Body of pancreas (tissue), 4 donors: ENCODE measurements around the gene SLC26A2. TPM values are rescaled to one million over a fixed set of nuclear protein-coding genes. Genes with fewer than 3 reads are reported as not detected.

ENCODE experiments used
- ATAC-seq: fragments of 150-250 bp; one replicate; pipeline ENCODE4 v1.9.1; 2016
- DNase-seq, 4 donors: peaks; one replicate each; pipeline ENCODE4 v3.0.0-alpha.2; 2019
- H3K27ac ChIP-seq, 4 donors: fragments of 200-600 bp; sonication (generic); 1 replicate in 3 of 4; 2 replicates in 1 of 4; pipeline versions ENCODE4 v1.5.1 to v1.6.1; 2016 to 2019; ENCODE audit warnings: mild to moderate bottlenecking in 1 of 4, mixed read lengths in 1 of 4, moderate library complexity in 1 of 4
- H3K27me3 ChIP-seq, 2 donors: fragments of 200-600 bp; sonication (generic); one replicate each; pipeline ENCODE4 v1.6.0; 2016; ENCODE audit warnings: mild to moderate bottlenecking in 1 of 2
- H3K36me3 ChIP-seq, 2 donors: fragments of 200-600 bp; sonication (generic); replicated peaks in 1 of 2; 2 replicates each; pipeline ENCODE4 v1.5.1; 2016; ENCODE audit warnings: low read depth in 2 of 2; ENCODE audit not compliant: insufficient read depth in 1 of 2
- H3K4me1 ChIP-seq: fragments of 200-600 bp; sonication (generic); one replicate; pipeline ENCODE4 v1.6.0; 2016
- H3K4me3 ChIP-seq, 2 donors: fragments of 200-600 bp; sonication (generic); 1 replicate in 1 of 2; 2 replicates in 1 of 2; pipeline ENCODE4 v1.5.1; 2016 to 2019
- H3K9me3 ChIP-seq, 3 donors: fragments of 200-600 bp; sonication (generic); 1 replicate in 2 of 3; 2 replicates in 1 of 3; pipeline ENCODE4 v1.5.1; 2016
- CTCF ChIP-seq, 7 experiments: fragments of 450-650 bp in 4 of 7; fragments of 200-600 bp in 3 of 7; sonication (generic) in 3 of 7; IDR thresholded peaks; one replicate each; pipeline ENCODE4 v1.5.1; 2016 to 2019; ENCODE audit warnings: antibody characterized with exemption in 7 of 7
- POLR2A ChIP-seq, 3 donors: fragments of 450-650 bp; IDR thresholded peaks; one replicate each; pipeline ENCODE4 v1.6.1; 2016; ENCODE audit warnings: antibody characterized with exemption in 3 of 3, mild to moderate bottlenecking in 2 of 3
- WGBS, 2 donors: methylation state at CpG; one replicate each; pipeline ENCODE4 v1.1.5; 2017; 5-methylcytosine and 5-hydroxymethylcytosine counted together
- intact Hi-C: fragments of 100-400 bp; cut with DNase I; formaldehyde crosslinking; loops from one replicate; pipeline ENCODE4 v1.15.1; 2023
- total RNA-seq, 2 donors: library from RNA; depleted of rRNA; stranded (reverse); fragments of >200 nt; gene quantifications; one replicate each; pipeline ENCODE4 v1.1.0, GENCODE V29; 2016

SLC26A2 gene
- total RNA-seq, 2 donors from 2014 or later: 2.3 to 6.5 TPM

GRCh38 chr5:149931992-149932436 is 28.5 kb upstream of the SLC26A2 start:
- Histone ChIP-seq H3K27ac (no peak overlapping the region), H3K36me3 (no peaks in the 10 kb centered on the region), H3K4me1 (peaks cover under 1% of the 10 kb centered on the region), H3K4me3 (no peak overlapping the region), H3K9me3 (no peaks in the 10 kb centered on the region), H3K27me3 (no peaks in the 10 kb centered on the region)
- WGBS, 2 donors: 65 to 78% methylated on average over 14 of the region's 14 CpGs
- no peak for DNase-seq
- intact Hi-C loops: no loop called here
- TF ChIP-seq CTCF (IDR thresholded peaks at IDR 0.05) (no peak), POLR2A (IDR thresholded peaks at IDR 0.05) (no peak)
- ATAC-seq: no peak

- WGBS, 2 donors: 46 to 47% methylated on average over 25 of the region's 25 CpGs
- Histone ChIP-seq H3K9me3 (no peaks in the 10 kb centered on the region), H3K36me3 (no peaks in the 10 kb centered on the region), H3K4me3 (no peak overlapping the region), H3K27ac (no peak overlapping the region), H3K27me3 (no peaks in the 10 kb centered on the region), H3K4me1 (peaks cover 6% of the 10 kb centered on the region)
- ATAC-seq (no peak), DNase-seq (peak; percentile 13 to 46 (median 28))
- peak in 6 of 7 experiments; percentile 39 to 53 (median 44) for TF ChIP-seq CTCF (IDR thresholded peaks at IDR 0.05)
- no peak for TF ChIP-seq POLR2A (IDR thresholded peaks at IDR 0.05)
- intact Hi-C loops: no loop called here
Measured at GRCh38 chr5:149932445-149933350, 27.9 kb upstream of the SLC26A2 start.

DNA sequence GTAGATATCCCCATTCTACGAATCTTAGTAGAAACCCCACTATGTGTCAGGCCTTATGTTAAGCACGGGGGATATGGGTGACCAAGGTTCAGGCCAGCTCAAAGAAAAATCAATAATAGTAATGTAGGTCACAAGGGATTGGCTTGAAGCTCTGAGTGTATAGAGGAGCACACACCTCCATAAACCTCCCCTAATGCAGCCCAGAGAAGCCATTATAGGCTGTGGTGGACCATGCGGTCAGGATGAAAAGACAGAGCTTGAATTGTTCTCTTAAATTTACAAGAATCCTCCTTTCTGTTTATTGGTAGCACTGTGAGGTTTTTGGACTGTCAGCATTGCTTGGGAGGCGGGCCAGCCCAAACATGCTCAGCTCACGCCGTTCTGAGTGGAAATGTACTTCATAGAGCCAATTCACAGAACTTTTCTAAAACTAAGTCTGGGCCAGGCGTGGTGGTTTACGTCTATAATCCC is 25.1 kb upstream of the SLC26A2 start:
- no peak for DNase-seq

DNA sequence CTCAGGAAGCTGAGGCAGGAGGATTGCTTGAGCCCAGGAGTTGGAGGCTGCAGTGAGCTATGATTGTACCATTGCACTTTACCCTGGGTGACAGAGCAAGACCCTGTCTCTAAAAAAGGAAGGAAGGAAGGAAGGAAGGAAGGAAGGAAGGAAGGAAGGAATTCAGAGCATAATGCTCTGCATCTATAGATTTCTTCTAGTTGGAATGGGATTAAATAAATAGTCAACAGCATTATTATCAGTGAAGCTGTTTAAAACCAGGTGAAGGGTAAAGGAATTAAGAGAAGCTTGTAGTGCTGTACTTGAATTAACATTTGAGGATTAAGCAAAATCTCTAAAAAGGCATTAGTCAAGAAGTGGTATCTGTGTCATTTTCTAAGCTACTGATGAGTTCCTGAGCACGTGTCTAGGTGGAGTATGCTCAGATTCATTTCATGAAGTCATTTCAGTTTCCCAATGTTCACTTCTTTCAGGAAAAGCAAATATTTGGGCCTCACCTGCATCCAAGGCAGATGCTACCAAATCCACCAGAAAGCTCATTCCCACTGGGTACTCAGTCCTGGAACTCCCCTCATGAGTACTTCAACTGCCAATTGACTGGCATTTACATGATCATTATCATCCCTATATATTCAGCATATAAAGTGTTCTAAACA is 24.4 kb upstream of the SLC26A2 start:
- Histone ChIP-seq H3K27ac (no peak overlapping the region), H3K4me3 (no peak overlapping the region), H3K27me3 (no peaks in the 10 kb centered on the region), H3K4me1 (peaks cover 21% of the 10 kb centered on the region), H3K36me3 (no peaks in the 10 kb centered on the region), H3K9me3 (no peaks in the 10 kb centered on the region)
- WGBS, 2 donors: 74 to 85% methylated on average over 1 of the region's 1 CpG
- ATAC-seq (no peak), DNase-seq (no peak)
- intact Hi-C loops: no loop called here
- TF ChIP-seq POLR2A (IDR thresholded peaks at IDR 0.05): no peak
- TF ChIP-seq CTCF (IDR thresholded peaks at IDR 0.05): no peak

More for the DNA sequence above, 25.1 kb upstream of the SLC26A2 start:
- ATAC-seq: no peak
- Histone ChIP-seq H3K4me1 (peaks cover 21% of the 10 kb centered on the region), H3K36me3 (no peaks in the 10 kb centered on the region), H3K4me3 (no peak overlapping the region), H3K27ac (no peak overlapping the region), H3K27me3 (no peaks in the 10 kb centered on the region), H3K9me3 (no peaks in the 10 kb centered on the region)
- intact Hi-C loops: no loop called here
- TF ChIP-seq POLR2A (IDR thresholded peaks at IDR 0.05) (no peak), CTCF (IDR thresholded peaks at IDR 0.05) (no peak)
- WGBS, 2 donors: 74 to 83% methylated on average over 8 of the region's 8 CpGs
